HG02642 (cell line): ENCODE measurements around the gene ZNRF1.

Experiments used
- ATAC-seq: cut with Tn5 transposase; IDR thresholded peaks from one replicate; pipeline ENCODE4 v1.9.1; 2021; ENCODE audit warnings: mild to moderate bottlenecking; ENCODE audit not compliant: unreplicated experiment, poor library complexity

ZNRF1 gene

GRCh38 chr16:75054556-75054947 is 55.7 kb downstream of the ZNRF1 start:
- ATAC-seq, result no peak

GRCh38 chr16:75058806-75059205 is 60.0 kb downstream of the ZNRF1 start:
- no peak for ATAC-seq

GRCh38 chr16:75059411-75059810 is 60.6 kb downstream of the ZNRF1 start:
- ATAC-seq, result no peak

- no peak for ATAC-seq
Measured at GRCh38 chr16:75060723-75061122, 61.9 kb downstream of the ZNRF1 start.

GRCh38 chr16:75061669-75062068 is 62.8 kb downstream of the ZNRF1 start:
- no peak for ATAC-seq

- no peak for ATAC-seq
Measured at GRCh38 chr16:75062135-75062975, 63.5 kb downstream of the ZNRF1 start.

GRCh38 chr16:75062976-75063346 is 64.1 kb downstream of the ZNRF1 start:
- no peak for ATAC-seq

- no peak for ATAC-seq
Measured at GRCh38 chr16:75063549-75064088, 64.8 kb downstream of the ZNRF1 start.

- no peak for ATAC-seq
Measured at GRCh38 chr16:75064403-75065148, 65.8 kb downstream of the ZNRF1 start.

GRCh38 chr16:75065149-75065505 is 66.3 kb downstream of the ZNRF1 start:
- ATAC-seq, result no peak

GRCh38 chr16:75065521-75066149 is 66.8 kb downstream of the ZNRF1 start:
- ATAC-seq, result no peak

GRCh38 chr16:75066861-75067447 is 68.1 kb downstream of the ZNRF1 start:
- no peak for ATAC-seq

- ATAC-seq, result no peak
Measured at GRCh38 chr16:75068085-75069031, 69.5 kb downstream of the ZNRF1 start.

GRCh38 chr16:75070012-75070841 is 71.4 kb downstream of the ZNRF1 start:
- no peak for ATAC-seq

GRCh38 chr16:75071621-75072020 is 72.8 kb downstream of the ZNRF1 start:
- no peak for ATAC-seq

- no peak for ATAC-seq
Measured at GRCh38 chr16:75072239-75072947, 73.6 kb downstream of the ZNRF1 start.

- no peak for ATAC-seq
Measured at GRCh38 chr16:75073545-75074303, 74.9 kb downstream of the ZNRF1 start.
